ENCODE results near the gene TAF1L. TPM values are rescaled to one million over a fixed set of nuclear protein-coding genes. Genes with fewer than 3 reads are reported as not detected.

The TAF1L gene
- total RNA-seq, 2 donors from 2014 or later: 0.05 TPM; not detected in 1

GRCh38 chr9:32580631-32581300, 54.7 kb downstream of the TAF1L start:
- peaks cover 4% of the 10 kb centered on the region for H3K4me1 Mint-ChIP-seq
- ATAC-seq: no peak
- DNase-seq: no peak
- peak overlapping the region; percentile 39 for H3K27ac Mint-ChIP-seq
- H3K27me3 Mint-ChIP-seq: peaks cover 54% of the 10 kb centered on the region
- H3K9me3 ChIP-seq (ENCODE audit: control insufficient read depth, low read length, poor library complexity, severe bottlenecking): no peaks in the 10 kb centered on the region
- H3K36me3 Mint-ChIP-seq (ENCODE audit: low read depth): peaks cover 2% of the 10 kb centered on the region
- H3K4me3 Mint-ChIP-seq: no peak overlapping the region

- Mint-ChIP-seq H3K4me1 (peaks cover 4% of the 10 kb centered on the region), H3K4me3 (no peak overlapping the region), H3K27me3 (peaks cover 45% of the 10 kb centered on the region), H3K27ac (no peak overlapping the region), H3K36me3 (ENCODE audit: low read depth) (peaks cover 2% of the 10 kb centered on the region)
- ATAC-seq (peak; percentile 70), DNase-seq (peak; percentile 65 to 77 (median 67))
- H3K9me3 ChIP-seq (ENCODE audit: control insufficient read depth, low read length, poor library complexity, severe bottlenecking): no peaks in the 10 kb centered on the region
Measured at GRCh38 chr9:32579706-32580331, 55.6 kb downstream of the TAF1L start.

Other genes with a start within 250 kb of the TAF1L start
- 10 to 100 TPM in 1 of 2 donors, 1 to 10 TPM in 1; 8.4 to 13.5 TPM for gene RIGI, start 109.5 kb downstream of the TAF1L start, total RNA-seq
- gene SMIM27, start 83.3 kb downstream of the TAF1L start, total RNA-seq: 10 to 100 TPM; 24.1 to 24.3 TPM
- 10 to 100 TPM; 25.8 to 28.3 TPM for gene TOPORS, start 83.1 kb downstream of the TAF1L start, total RNA-seq
- gene NDUFB6, start 62.5 kb downstream of the TAF1L start, total RNA-seq: 10 to 100 TPM; 11.1 to 14.2 TPM
- gene TMEM215, start 147.9 kb upstream of the TAF1L start, total RNA-seq: not detected

All from T-helper 17 cell (primary cell).